Stimulated activated CD4-positive, alpha-beta T cell treated with anti-CD3 and anti-CD28 coated beads, Interleukin-4, amount 100 ng/mL, for 48 hours (primary cell): ENCODE measurements around the gene METTL16.
"Not testable (repeated sequence)": the region's sequence is repeated elsewhere in the genome, so short reads cannot be mapped to it uniquely, and the experiment has no call there.

Source experiments
- DNase-seq, 2 donors: peaks; one replicate each; pipeline ENCODE4 v3.0.0-alpha.2; 2020; ENCODE audit warnings: low read depth in 2 of 2

Gene METTL16

DNA sequence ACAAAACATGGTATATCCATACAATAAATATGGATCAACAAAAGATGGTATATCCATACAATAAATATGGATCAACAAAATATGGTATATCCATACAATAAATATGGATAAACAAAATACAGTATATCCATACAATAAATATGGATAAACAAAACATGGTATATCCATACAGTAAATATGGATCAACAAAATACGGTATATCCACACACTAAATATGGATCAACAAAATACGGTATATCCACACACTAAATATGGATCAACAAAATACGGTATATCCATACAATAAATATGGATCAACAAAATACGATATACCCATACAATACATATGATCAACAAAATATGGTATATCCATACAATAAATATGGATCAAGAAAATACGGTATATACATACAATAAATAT, 8.1 kb downstream of the METTL16 start:
- DNase-seq: no peak

- DNase-seq: no peak
These were observed 8.7 kb downstream of the METTL16 start for GRCh38 chr17:2502871-2503580.

GRCh38 chr17:2500446-2500845, 11.2 kb downstream of the METTL16 start:
- DNase-seq: no peak

GRCh38 chr17:2489286-2489685, 22.4 kb downstream of the METTL16 start:
- not testable (repeated sequence) for DNase-seq

- DNase-seq: no peak
These were observed 24.4 kb downstream of the METTL16 start for GRCh38 chr17:2487306-2487705.

DNA sequence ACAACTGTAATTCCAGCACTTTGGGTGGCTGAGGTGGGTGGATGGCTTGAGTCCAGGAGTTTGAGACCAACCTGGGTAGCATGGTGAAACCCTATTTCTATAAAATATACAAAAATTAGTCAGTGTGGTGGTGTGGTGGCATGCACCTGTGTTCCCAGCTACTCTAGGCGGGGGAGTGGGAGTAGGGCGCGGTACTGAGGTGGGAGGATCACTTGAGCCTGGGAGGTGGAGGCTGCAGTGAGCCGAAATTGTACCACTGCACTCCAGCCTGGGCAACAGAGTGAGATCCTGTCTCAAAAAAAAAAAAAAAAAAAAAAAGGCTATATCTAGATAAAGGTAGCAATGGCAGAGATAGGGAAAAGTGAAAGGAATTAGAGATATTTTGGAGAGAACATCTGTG, 25.0 kb downstream of the METTL16 start:
- not testable (repeated sequence) for DNase-seq

DNA sequence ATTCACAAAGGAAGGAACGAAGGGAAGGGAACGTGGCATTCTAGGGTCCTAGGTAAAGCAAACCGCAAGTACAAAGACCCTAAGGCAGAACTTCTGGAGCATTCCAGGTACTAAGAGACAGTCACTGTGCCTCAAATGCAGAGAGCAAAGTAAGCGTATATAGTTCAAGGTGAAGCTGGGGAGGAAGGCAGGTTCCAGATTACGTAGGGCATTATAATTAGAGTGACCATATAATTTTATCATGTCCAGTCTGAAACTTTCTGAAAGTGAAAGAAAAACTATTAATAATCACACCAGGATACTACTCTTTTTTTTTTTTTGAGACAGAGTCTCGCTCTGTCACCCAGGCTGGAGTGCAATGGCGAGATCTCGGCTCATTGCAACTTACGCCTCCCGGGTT, 25.7 kb downstream of the METTL16 start:
- no peak for DNase-seq

DNA sequence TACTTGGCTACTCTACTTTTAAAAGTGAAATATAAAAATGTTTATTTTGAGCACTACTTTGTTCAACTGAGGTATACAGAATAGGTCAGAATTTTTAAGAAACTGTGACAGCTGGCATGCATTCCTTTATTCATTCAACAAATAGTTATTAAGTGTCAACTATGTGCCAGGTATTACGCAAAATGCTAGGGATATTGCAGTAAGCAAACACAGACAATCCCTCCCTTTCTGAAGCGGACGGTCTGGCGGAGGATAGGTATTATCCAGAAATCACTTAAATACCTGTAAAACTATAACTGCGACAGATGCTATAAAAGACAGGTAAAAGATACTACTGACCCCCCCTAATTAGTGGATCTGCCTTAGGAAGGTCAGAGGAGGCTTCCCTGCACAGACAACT, 26.1 kb downstream of the METTL16 start:
- DNase-seq: no peak

DNA sequence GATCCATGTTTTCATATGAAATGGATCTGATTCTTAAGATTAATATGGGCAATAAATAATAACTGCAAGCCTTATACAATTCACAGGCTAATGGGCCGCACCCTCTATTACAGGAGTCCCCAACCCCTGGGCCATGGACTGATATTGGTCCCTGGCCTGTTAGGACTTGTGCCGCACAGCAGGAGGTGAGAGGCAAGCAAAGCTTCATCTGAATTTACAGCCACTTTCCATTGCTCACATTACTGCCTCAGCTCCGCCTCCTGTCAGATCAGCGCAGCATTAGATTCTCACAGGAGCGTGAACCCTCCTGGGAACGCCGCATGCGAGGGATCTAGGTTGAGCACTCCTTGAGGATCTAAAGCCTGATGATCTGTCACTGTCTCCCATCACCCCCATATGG, 26.8 kb downstream of the METTL16 start:
- DNase-seq: no peak

GRCh38 chr17:2483084-2483483, 28.6 kb downstream of the METTL16 start:
- DNase-seq: no peak

DNA sequence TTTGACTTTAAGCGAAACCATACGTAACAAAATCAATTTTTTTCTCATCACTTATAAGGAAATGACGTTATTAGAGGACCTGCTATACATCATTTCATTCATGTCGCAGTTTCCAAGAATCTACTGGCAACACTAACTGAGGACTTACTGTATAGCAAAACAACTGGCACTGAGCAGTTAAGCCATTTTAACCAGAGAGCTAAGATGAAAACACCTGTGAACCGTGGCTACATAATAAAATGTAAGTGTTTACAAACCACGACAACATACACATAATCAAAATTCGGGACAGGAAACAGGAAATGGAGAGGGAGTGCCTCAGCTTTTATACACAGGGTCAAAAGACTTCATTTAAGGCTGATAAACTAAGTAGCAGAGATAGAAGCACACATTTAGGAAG, 29.5 kb downstream of the METTL16 start:
- DNase-seq: no peak

DNA sequence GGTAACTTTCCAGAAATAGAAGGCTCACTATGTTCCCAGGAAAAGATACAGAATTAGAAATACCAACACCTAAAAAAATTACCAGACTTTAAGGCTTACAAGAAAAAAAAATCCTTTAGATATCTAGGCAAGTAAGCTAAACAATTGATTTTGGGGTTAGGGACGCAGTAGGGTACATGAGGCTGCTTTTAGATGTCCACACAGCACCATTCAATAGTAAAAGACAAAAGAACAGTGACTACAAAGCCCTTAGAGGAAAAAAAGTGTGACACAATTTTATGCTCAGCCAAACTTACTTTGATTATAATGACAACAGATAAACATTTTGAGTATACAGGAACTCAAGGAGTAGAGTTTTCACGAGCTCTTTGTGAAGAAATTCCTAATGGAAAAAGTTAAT, 29.9 kb downstream of the METTL16 start:
- DNase-seq: no peak

- no peak for DNase-seq
These were observed 33.2 kb downstream of the METTL16 start for GRCh38 chr17:2478458-2478857.

DNA sequence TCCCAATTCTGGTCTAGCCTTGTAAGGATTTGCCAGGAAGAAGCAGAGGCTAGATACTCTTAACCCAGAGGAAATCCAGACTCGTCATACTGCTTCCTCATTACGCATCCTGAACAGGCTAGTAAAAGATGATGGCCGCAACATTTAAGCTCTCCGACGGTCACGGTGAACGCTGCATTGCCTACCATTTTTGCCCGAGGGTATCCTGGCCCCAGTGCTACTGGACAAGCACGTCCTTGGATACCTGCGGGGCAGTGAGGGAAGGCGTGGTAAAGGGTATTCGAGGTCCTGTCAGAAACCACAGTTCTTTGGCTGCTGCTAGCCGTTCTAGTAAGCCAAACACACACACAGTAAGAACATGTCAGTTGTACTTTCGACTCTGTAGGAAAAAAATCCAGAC, 36.6 kb downstream of the METTL16 start:
- no peak for DNase-seq

GRCh38 chr17:2474371-2474770, 37.3 kb downstream of the METTL16 start:
- DNase-seq: no peak

DNA sequence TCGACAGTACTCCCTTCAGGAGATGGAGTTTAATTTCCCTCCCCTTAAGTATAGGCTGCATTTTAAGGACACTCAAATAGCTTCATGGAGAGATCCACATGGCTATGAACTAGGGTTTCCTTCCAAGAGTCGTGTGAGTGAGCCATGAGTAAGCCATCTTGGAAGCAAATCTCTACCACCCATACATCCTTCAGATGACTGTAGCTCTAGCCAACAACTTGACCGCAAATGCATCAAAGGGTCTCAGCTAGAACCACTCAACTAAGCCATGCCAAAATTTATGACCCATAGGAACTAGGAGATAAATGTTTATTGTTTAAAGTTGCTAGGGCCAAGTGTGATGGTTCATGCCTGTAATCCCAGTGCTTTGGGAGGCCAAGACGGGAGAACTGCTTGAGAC, 43.4 kb downstream of the METTL16 start:
- DNase-seq: no peak

- no peak for DNase-seq
These were observed 44.8 kb downstream of the METTL16 start for GRCh38 chr17:2466931-2467330.

- no peak for DNase-seq
These were observed 49.2 kb downstream of the METTL16 start for GRCh38 chr17:2462481-2462880.

DNA sequence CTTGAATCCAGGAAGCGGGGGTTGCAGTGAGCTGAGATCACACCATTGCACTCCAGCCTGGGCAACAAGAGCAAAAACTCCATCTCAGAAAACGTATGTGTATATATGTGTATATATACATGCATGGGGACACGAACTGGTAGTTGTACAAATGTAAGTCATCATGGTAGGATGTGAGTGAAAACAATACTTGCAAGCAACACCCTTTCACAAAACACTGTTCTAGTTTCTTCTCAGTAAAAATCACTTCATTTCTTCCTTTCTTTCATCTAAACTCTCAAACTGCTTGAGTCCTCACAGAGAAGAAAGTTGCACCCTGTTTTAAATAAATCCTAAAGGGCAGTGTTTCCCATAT, 51.8 kb downstream of the METTL16 start:
- no peak for DNase-seq

DNA sequence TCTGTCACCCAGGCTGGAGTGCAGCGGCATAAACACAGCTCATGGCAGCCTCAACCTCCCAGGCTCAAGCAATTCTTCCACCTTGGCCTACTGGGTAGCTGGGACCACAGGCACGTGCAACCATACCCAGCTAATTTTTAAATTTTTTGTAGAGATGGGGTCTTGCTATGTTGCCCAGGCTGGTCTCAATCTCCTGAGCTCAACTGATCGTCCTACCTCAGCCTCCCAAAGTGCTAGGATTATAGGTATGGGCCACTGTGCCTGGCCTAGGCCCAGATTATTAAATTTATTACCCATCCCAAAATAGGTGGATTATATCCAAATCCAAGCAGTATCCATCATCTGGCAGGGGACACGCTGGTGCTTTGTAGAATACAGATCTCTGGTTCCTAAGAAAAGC, 53.8 kb downstream of the METTL16 start:
- no peak for DNase-seq

DNA sequence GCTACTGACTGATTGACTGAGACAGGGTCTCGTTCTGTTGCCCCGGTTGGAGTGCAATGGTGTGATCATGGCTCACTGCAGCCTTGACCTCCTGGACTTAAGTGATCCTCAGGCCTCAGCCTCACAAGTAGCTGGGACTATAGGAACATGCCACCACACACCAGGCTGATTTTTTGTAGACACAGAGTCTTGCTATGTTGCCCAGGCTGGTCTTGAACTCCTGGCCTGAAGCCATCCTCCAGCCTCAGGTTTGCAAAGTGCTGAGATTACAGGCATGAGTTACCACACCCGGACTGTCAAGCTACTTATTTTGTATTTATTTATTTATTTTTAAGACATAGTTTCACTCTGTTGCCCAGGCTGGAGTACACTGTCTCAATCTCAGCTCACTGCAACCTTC, 55.2 kb downstream of the METTL16 start:
- DNase-seq: no peak

- DNase-seq: no peak
These were observed 55.7 kb downstream of the METTL16 start for GRCh38 chr17:2455956-2456355.

DNA sequence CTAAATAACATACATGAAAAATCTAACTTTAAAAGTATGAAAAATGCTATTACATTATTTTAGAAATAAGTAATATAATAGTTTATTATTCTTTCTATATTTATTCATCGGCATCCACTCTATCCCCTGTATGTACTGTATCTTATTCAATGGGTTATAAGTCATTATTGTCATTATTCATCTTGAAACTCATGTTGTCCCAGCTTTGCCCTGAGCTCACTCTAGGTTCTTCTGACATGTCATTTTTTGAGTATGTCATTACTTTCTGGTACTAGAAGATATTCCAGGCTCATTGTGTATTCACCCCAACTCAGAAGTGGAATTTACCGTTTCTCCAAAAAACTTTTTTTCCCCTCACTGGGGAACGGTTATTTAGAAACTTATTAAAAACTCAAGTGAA, 57.8 kb downstream of the METTL16 start:
- no peak for DNase-seq

DNA sequence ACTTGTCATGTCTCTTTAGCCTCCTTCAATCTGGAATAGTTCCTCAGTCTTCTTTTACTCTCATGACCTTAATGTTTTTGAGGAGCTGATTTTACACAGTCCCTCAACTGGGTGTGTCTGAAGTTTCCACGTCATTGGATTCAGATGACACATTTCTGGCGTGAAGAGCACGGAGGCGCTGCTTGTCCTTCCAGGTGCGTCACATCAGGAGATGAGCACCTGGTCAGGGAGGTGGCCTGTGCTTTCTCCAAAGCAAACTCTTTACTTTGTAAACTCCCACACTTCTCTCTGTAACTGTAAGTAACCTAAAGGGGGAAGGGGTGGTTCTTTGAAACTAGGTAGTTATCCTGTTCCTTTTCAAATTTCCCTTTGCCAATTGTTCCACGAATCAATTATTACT, 58.4 kb downstream of the METTL16 start:
- no peak for DNase-seq
